Fibroblast of lung (primary cell): Measurements from ENCODE around the gene NF1. TPM values are rescaled to one million over a fixed set of nuclear protein-coding genes. Genes with fewer than 3 reads are reported as not detected.

ENCODE experiments used
- DNase-seq, 2 donors: peaks; one replicate each; pipeline versions ENCODE4 v3.0.0 to v3.0.0-alpha.2; 2010; ENCODE audit warnings: low read depth in 2 of 2
- H2AFZ ChIP-seq: 2 replicates; pipeline ENCODE4 v1.5.1; 2012; ENCODE audit warnings: low read length, control low read depth, inconsistent platforms
- H3K27ac ChIP-seq: 2 replicates; pipeline ENCODE4 v1.5.1; 2011; ENCODE audit warnings: low read length, control low read depth; ENCODE audit not compliant: insufficient read depth
- H3K27me3 ChIP-seq: 2 replicates; pipeline ENCODE4 v1.5.1; 2011; ENCODE audit warnings: mild to moderate bottlenecking, low read length; ENCODE audit not compliant: control insufficient read depth, insufficient read depth
- H3K36me3 ChIP-seq: 2 replicates; pipeline ENCODE4 v1.5.1; 2011; ENCODE audit warnings: low read length; ENCODE audit not compliant: control insufficient read depth, insufficient read depth
- H3K4me1 ChIP-seq: 2 replicates; pipeline ENCODE4 v1.5.1; 2011; ENCODE audit warnings: low read length; ENCODE audit not compliant: control insufficient read depth, insufficient read depth; ENCODE audit errors: extremely low read depth
- H3K4me2 ChIP-seq: 2 replicates; pipeline ENCODE4 v1.5.1; 2011; ENCODE audit warnings: low read length, control low read depth; ENCODE audit not compliant: insufficient read depth; ENCODE audit errors: extremely low read depth
- H3K4me3 ChIP-seq, 4 experiments: fragments of 200-600 bp in 1 of 4; sonication (generic) in 1 of 4; replicated peaks in 1 of 4; 2 replicates each; pipeline ENCODE4 v1.5.1; 2011 to 2016; ENCODE audit warnings: low read length in 4 of 4, low read depth in 3 of 4, mild to moderate bottlenecking in 3 of 4, control low read depth in 2 of 4, inconsistent platforms in 1 of 4, mixed read lengths in 1 of 4; ENCODE audit not compliant: insufficient read depth in 1 of 4; ENCODE audit errors: control extremely low read depth in 1 of 4
- H3K79me2 ChIP-seq: 2 replicates; pipeline ENCODE4 v1.5.1; 2012; ENCODE audit warnings: mild to moderate bottlenecking, low read length, inconsistent platforms; ENCODE audit not compliant: control insufficient read depth, insufficient read depth
- H3K9ac ChIP-seq: 2 replicates; pipeline ENCODE4 v1.5.1; 2011; ENCODE audit warnings: mild to moderate bottlenecking, low read length, control low read depth; ENCODE audit not compliant: insufficient read depth
- H3K9me3 ChIP-seq: 2 replicates; pipeline ENCODE4 v1.5.1; 2012; ENCODE audit warnings: low read depth, low read length; ENCODE audit not compliant: control insufficient read depth, insufficient read depth
- H4K20me1 ChIP-seq: 2 replicates; pipeline ENCODE4 v1.5.1; 2011; ENCODE audit warnings: low read length; ENCODE audit not compliant: control insufficient read depth, insufficient read depth; ENCODE audit errors: extremely low read depth
- EZH2 ChIP-seq: IDR thresholded peaks from 2 replicates; pipeline ENCODE4 v1.5.1; 2012; ENCODE audit warnings: low read length, control low read depth, mild to moderate bottlenecking; ENCODE audit errors: missing control alignments
- polyA plus RNA-seq, 2 donors: library from polyadenylated mRNA; depleted of rRNA in 1 of 2; stranded (reverse) in 1 of 2; unstranded in 1 of 2; fragments of >200 nt; gene quantifications; 2 replicates each; pipeline ENCODE4 v1.2.1, GENCODE V29; 2011 to 2012; ENCODE audit warnings: missing spikeins in 1 of 2
- total RNA-seq: library from RNA; depleted of rRNA; stranded (reverse); fragments of >200 nt; gene quantifications from 2 replicates; pipeline ENCODE4 v1.2.1, GENCODE V29; 2014
- TF ChIP-seq, protein P1 (sequence below), 2 donors: IDR thresholded peaks in 1 of 2; conservative IDR thresholded peaks in 1 of 2; 1 replicate in 1 of 2; 2 replicates in 1 of 2; pipeline ENCODE4 v1.5.1; 2011 to 2012; ENCODE audit warnings: low read length in 2 of 2, control low read depth in 1 of 2, inconsistent platforms in 1 of 2, low read depth in 1 of 2, mild to moderate bottlenecking in 1 of 2

The NF1 gene
- total and polyA plus RNA-seq, 2 donors (not counting 1 experiment from before 2014, with no cell fraction given), result 52.8 to 78.8 TPM

DNA sequence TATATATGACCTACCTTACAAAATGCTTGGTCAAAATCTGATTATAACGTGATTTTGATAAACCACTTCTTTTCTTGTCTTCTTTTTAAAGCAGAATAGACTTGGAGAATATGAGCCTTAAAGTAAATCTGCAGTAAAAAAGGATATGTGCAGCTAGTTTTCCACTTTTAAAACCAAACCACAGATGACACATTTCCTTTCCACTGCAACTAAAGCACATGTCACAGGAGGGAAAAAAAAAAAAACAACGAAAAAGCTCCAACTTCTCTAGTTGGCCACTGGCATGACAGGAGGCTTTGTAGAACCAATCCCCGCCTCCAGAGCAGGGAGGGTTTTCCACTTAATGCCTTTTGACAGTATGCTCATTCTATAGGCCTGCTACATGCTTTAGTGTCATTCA is 226.7 kb downstream of the NF1 start, which contains the start of gene EVI2A:
TSS of gene EVI2A (minus strand) at position 142 of the 400 bp plus-strand sequence. CDS start 2,609 bp downstream, outside the sequence.
- peak within 1 kb of the TSS; percentile 81 for H3K4me2 ChIP-seq
- H3K4me3 ChIP-seq, result peak within 1 kb of the TSS; percentile 14 to 40 (median 32)
- no peaks in the 10 kb centered on the region for H3K9me3 ChIP-seq
- H3K36me3 ChIP-seq, result peaks cover 2% of the 10 kb centered on the region
- peaks cover 2% of the 10 kb centered on the region for H3K79me2 ChIP-seq
- H3K27ac ChIP-seq, result peak within 1 kb of the TSS; percentile 35
- peak; percentile 76 to 89 for DNase-seq
- H4K20me1 ChIP-seq, result no peaks in the 10 kb centered on the region
- no peaks in the 10 kb centered on the region for H3K4me1 ChIP-seq
- no peak within 1 kb of the TSS for H3K9ac ChIP-seq
- TF ChIP-seq, protein P1, sequence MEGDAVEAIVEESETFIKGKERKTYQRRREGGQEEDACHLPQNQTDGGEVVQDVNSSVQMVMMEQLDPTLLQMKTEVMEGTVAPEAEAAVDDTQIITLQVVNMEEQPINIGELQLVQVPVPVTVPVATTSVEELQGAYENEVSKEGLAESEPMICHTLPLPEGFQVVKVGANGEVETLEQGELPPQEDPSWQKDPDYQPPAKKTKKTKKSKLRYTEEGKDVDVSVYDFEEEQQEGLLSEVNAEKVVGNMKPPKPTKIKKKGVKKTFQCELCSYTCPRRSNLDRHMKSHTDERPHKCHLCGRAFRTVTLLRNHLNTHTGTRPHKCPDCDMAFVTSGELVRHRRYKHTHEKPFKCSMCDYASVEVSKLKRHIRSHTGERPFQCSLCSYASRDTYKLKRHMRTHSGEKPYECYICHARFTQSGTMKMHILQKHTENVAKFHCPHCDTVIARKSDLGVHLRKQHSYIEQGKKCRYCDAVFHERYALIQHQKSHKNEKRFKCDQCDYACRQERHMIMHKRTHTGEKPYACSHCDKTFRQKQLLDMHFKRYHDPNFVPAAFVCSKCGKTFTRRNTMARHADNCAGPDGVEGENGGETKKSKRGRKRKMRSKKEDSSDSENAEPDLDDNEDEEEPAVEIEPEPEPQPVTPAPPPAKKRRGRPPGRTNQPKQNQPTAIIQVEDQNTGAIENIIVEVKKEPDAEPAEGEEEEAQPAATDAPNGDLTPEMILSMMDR (conservative IDR thresholded peaks at IDR 0.05 in 1 of 2, IDR thresholded peaks at IDR 0.05 in 1 of 2; ENCODE audit: low read depth in 1 of 2, low read length in 2 of 2), result no peak
- TF ChIP-seq EZH2, result no peak
- no peak within 1 kb of the TSS for H2AFZ ChIP-seq
- H3K27me3 ChIP-seq, result no peaks in the 10 kb centered on the region

DNA sequence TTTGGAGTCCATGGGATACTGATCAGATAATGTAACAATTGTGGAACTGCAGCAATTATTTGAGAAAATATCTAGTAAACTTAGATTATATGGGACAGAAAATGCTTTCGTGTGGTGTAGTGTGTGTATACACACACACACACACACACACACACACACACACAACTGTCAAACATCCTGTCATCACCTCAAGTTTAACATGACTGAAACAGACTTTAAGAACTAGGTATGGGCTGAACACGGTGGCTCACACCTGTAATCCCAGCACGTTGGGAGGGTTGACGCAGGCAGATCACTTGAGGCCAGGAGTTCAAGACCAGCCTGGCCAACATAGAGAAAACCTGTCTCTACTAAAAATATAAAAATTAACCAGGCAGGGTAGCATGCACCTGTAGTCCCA is 227.2 kb downstream of the NF1 start:
- no peak for DNase-seq
- no peaks in the 10 kb centered on the region for H3K27me3 ChIP-seq
- H3K9me3 ChIP-seq, result no peaks in the 10 kb centered on the region
- no peak overlapping the region for H3K9ac ChIP-seq
- TF ChIP-seq EZH2, result no peak
- TF ChIP-seq, protein P1 (conservative IDR thresholded peaks at IDR 0.05 in 1 of 2, IDR thresholded peaks at IDR 0.05 in 1 of 2; ENCODE audit: low read depth in 1 of 2, low read length in 2 of 2), result no peak
- H3K4me3 ChIP-seq, result no peak overlapping the region
- H3K27ac ChIP-seq, result peak overlapping the region; percentile 23
- no peaks in the 10 kb centered on the region for H3K4me1 ChIP-seq
- no peaks in the 10 kb centered on the region for H4K20me1 ChIP-seq
- H3K4me2 ChIP-seq, result no peak overlapping the region
- peaks cover 2% of the 10 kb centered on the region for H3K36me3 ChIP-seq
- no peak overlapping the region for H2AFZ ChIP-seq
- peaks cover 2% of the 10 kb centered on the region for H3K79me2 ChIP-seq

DNA sequence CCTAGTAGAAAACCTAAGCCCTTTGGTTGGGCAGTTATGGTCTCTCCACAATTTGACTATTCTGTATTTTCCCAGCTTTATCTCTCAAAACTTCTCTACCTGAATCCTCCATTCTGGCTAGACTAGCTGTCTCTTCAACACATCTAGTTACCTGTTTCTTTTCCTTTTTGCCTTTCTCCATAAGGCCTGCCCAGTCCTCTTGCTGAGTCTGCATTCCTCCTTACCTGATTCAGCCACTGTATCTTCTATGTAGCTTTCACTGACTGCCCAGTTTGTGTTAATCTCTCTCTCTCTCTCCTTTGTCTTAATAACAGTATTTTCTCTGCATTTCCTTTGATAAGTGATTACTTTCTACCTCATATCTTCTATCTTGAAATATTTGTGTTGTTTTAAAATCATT is 228.8 kb downstream of the NF1 start:
- DNase-seq, result no peak
- TF ChIP-seq, protein P1 (conservative IDR thresholded peaks at IDR 0.05 in 1 of 2, IDR thresholded peaks at IDR 0.05 in 1 of 2; ENCODE audit: low read depth in 1 of 2, low read length in 2 of 2), result no peak
- TF ChIP-seq EZH2, result no peak
- Histone ChIP-seq H3K9me3 (no peaks in the 10 kb centered on the region), H3K27ac (no peak overlapping the region), H4K20me1 (no peaks in the 10 kb centered on the region), H3K9ac (no peak overlapping the region), H3K4me3 (no peak overlapping the region), H3K79me2 (peaks cover 2% of the 10 kb centered on the region), H2AFZ (no peak overlapping the region), H3K4me1 (peaks cover 6% of the 10 kb centered on the region), H3K4me2 (no peak overlapping the region), H3K27me3 (no peaks in the 10 kb centered on the region), H3K36me3 (peaks cover 2% of the 10 kb centered on the region)
